Limb (tissue), 2 donors: ENCODE results near the gene HMCN2.
"Not testable (repeated sequence)": the region's sequence is repeated elsewhere in the genome, so short reads cannot be mapped to it uniquely, and the experiment has no call there.

Experiments
- DNase-seq, 2 donors: peaks; one replicate each; pipeline ENCODE4 v3.0.0-alpha.2; 2016; ENCODE audit errors: extremely low spot score in 2 of 2

Gene HMCN2

DNA sequence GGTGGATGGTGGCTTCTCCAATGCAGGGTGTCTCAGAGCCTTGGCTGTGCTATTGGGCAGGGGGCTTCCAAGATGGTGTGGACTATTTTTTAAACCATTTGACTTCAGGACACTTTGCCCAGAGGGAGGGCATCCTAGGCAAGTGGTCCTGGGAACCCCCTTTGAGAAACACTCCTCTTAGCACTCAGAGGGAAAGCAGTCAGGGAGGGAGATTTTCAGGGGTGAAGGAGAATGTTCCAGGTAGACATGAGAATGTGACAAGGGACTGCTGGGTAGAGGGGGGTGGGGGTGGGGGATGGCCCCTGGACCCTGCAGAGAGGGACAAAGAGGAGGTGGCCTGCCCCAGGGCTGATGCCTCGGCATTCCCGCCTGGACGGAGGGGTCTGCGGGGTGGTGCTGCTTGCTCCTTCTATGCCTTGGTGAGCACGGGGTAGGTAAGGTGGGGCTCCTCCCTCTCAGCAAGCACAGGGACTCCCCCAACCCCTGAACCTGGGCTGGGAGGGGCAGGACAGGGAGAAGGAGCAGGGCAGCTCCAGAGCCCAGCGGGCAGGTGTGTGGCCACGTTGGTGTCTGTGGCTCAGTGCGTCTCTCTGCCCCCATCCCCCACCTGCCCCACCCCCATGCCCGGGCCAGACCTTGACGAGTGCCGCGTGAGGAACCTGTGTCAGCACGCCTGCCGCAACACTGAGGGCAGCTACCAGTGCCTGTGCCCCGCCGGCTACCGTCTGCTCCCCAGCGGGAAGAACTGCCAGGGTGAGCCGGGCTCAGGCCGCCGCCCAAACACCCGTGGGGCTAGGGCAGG, 165.4 kb downstream of the HMCN2 start:
- no peak for DNase-seq

DNA sequence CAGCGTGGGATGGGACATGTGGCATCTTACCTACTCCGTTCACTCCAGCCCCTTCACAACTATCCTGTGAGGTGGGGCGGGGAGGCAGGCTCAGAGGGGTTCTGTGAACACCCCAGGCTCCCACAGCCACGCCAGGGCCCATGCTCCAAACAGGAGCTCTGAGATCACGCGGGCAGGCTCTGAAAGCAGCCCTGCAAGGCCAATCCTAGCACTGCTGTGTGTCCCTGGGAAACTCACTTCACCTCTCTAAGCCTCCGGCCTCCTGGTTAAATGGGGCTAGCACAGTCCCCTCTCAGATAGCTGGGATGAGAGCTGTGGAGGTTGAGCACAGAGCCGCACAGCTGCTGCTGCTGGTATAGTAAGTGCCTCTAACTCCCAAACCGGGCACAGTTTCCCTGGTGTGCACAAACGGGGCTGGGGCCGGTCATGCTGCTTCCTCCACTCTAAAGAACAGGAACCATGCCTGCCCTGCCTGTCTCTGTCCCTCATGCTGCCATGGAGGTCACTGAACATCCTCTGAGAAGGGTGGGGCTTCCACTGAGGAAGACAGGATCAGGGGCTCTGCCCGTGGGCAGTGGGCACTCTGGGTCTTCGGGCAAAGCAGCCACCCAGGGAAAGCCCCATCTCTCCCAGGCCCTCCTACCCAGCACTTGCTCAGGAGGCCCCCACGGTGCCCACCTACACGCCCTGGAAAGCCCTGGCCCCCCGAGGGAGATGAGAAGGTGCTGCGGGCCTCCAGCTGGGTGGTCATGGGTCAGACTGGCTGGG, 166.2 kb downstream of the HMCN2 start:
- DNase-seq = no peak

DNA sequence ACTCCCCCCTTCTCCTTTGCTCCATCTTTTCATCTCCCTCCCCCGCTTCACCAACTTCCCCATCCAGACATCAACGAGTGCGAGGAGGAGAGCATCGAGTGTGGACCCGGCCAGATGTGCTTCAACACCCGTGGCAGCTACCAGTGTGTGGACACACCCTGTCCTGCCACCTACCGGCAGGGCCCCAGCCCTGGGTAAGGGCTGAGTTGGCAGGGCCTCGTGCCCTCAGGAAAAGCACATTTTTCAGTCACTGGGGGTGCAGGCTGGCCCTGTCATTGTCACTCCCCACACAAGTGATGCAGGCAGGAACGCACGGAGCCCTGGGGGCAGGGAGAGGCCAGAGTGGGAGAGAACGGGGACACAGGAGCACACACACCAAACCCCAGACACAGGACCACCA, 166.8 kb downstream of the HMCN2 start:
- DNase-seq = no peak

DNA sequence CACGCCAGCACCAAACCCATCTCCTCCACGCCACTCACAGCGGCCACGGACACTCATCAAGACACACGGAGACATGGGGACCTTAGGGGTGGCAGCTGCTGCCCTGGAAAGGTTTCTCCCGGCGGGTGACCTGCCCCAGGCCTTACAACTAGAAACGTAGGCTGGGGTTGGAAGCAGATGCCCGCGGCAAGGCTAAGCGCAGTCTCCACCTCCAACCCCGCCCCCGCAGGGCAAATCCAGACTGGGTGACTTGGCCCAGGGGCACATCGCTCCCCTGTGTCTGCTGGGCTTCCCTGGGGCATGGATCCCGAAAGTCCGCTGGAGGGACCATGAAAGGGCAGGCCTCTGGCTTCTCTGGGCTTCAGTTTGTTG, 167.2 kb downstream of the HMCN2 start:
- DNase-seq = no peak

DNA sequence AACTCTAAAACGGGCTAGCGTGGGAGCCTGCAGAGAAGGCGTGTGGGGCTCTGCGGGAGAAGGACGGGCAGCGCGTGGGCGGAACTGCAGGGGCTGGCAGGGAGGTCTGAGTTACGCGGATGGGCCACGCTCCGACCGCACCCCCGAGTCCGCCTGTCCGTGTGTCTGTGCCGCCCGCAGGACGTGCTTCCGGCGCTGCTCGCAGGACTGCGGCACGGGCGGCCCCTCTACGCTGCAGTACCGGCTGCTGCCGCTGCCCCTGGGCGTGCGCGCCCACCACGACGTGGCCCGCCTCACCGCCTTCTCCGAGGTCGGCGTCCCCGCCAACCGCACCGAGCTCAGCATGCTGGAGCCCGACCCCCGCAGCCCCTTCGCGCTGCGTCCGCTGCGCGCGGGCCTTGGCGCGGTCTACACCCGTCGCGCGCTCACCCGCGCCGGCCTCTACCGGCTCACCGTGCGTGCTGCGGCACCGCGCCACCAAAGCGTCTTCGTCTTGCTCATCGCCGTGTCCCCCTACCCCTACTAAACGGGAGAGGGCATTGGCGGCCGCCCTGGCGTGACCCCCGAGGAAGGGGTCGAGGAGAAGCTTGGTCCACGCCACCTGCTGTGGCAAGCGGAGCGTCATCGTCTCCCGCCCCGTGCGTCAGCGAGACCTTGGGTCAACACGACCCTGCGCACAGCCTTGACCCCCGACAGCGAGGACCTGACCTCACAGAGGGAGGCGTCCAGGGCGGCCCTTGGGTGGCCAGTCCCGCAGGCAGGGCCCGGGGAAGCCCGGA, 167.8 kb downstream of the HMCN2 start:
- peak; percentile 52 to 80 for DNase-seq

DNA sequence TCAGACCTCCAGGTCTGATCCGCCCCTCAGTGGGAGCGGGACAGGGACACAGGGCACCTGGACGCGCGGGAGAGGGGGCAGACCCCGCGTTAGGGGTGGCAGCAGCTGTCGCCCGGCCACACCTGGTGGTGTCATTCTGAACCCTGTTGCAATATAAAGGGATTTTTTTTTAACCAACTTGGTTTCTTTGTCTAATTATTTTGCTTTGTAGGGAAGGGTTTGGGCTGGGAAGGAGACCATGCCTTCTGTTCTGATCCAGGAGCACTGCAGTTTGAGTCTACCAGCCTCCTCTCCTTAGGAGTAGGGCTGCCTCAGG, 168.3 kb downstream of the HMCN2 start:
- no peak for DNase-seq

DNA sequence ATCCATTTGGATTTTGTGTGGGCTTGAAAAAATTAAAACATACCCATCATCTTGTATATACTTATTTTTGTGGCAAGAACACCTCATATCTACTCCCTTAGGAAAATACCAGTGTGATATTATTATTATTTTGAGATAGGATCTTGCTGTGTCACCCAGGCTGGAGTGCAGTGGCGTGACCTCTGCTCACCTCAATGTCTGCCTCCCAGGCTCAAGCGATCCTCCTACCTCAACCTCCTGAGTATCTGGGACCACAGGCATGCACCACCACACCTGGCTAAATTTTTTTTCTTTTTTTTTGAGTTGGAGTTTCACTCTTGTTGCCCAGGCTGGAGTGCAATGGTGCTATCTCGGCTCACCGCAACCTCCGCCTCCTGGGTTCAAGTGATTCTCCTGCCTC, 169.1 kb downstream of the HMCN2 start:
- DNase-seq = not testable (repeated sequence)

DNA sequence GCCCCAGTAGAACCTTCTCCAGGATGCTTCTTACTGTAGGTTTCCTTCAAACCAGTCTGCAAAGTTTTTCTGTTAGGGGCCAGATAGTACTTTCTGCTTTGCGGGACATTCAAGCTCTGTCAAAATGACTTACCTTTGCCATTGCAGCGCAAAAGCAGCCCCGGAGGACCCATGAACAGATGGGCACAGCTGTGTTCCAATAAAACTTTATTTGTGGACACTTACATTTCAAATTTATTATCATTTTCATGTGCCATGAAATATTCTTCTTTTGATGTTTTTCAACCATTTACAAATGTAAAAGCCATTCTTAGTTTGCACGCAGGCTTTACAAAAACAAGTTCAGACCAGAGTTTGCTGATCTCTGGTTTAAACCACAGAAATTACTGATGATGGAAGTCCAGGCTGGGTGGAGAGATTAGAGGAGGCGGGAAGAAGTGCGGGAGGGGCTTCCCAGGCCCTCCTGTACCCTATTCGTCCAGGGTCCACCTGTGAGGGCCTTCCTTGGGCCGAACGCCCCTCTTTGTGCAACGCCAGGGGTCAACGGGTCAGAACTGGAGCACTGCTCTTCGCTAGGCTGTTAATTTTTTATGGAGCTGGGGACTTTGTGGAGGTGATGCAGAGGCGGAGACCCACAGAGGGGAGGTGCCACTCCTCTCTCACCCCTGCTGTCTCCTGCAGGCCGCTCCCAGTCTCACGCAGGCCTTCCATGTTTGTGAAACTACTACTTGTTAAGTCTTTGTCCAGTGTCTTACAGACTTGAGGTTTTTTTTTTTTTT, 171.6 kb downstream of the HMCN2 start:
- DNase-seq = no peak

DNA sequence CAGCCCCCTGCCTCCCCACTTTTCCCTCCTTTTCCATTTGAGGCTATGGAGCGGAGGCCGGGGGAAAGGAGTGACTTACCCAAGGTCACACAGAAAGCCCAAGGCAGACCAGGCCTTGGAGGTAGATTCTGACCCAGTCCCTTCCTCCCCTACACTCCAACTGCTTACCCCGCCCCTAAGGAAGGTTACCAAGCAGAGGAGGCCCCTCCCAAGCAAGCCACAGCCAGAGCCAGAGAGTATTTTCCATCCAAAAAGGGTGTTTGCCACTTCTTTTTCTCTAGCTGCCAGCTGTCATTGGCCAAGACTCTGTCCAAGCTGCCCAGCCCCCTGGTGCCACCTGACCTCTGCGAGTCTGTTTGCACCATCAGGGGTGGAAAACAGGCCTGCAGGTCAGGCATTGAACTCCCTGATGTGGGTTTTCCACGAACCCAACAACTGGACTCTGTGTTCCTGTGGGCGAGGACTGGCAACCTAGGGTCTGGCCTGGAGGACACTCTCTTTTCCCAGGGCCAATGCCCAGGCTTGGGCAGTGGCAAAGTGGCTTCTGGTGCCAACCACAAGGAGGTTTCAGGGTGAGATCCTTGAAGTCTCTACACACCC, 172.9 kb downstream of the HMCN2 start:
- no peak for DNase-seq

DNA sequence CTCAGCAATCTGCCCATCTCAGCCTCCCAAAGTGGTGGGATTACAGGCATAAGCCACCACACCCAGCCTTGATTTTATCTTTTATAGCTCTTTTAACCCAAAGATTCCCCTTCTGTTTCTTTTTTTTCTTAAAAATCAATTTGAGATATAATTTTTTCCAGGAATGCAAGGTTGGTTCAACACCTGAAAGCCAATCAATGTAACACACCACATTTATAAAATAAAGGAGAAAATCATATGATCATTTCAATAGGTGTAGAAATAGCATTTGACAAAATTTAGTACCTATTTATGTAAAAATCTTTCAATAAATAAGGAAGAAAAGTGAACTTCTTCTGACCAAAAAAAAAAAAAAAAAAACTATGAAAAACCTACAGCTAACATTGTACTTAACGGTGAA, 175.5 kb downstream of the HMCN2 start:
- DNase-seq = no peak

DNA sequence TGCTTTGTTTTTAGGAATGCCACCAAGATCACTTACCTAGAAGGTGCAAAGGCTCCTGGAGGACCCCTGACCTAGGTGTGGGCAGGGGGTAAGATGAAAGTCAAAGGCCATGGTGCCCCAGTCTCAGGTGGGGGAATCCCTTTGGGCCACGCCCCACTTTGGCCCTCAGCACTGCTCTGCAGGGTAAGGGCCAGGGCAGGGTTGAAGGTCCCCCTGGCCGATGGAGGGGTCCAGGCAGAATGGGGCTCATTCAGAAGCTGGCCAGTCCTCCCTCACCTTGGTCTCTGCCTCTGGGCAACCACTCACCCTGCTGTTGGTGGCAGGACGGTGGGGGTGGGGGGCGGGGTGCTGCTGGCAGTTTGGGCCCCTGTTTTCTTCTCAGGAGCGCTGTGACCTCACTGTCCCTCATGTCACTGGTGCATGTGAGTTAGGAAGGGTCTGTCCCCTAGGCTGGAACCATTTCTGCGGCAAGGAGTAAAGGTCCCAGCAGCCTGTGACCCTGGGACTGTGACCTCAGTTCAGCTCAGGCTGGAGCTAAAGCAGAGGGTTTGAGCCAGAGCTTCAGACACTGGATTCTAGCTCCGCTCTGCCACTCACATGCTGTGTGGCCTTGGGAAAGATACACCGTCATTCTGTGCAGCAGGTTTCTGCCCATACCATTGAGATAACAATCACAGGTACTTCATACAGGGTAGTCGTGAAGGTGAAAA, 177.3 kb downstream of the HMCN2 start:
- DNase-seq = no peak

DNA sequence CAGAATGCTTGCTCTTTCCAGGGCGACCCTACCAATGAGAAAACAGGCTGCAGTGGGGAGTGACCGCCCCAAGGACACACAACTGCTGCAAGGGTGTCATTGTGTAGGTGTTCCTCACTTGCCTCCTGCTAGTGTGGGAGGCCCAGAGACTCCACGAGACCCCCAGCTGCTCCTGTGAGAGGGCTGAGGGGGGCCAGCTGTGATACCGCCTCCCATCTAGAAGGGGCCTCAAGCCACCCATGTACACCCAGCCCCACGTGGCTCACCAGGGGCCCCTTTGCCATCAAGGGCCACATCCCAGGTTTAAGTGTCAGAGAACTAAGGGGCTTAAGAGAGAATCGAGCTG, 177.9 kb downstream of the HMCN2 start:
- no peak for DNase-seq

DNA sequence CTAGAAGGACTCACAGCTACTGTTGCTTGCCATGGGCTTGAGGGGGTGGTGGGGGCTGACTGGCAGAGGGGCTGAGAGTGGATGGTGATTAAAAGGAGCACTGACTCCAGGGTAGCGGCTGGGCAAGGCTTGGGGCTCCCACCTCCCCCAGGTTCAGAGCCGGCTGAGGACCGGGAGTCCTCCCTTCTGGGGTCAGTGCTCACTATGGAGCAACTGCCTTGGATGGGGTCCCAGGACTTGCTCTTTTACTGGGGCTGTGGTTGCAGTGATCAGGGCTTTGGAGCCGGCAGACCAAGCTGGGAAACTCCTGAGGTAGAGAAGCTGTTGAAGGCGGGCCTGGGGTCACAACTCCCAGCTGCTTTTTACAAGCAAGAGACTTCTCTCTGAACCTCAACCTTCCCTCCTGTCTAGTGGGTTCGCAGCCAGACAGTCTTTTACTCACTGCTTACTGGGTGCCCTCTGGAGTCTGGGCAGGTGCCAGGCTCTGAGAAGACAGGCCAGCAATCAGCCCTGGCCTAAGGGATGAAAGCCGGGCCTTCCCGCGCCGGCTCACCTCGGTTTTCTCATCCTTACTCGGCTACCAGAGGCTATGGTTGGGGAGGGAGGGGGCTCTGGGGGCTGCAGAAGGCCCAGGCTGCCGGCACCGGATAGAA, 178.4 kb downstream of the HMCN2 start:
- no peak for DNase-seq

DNA sequence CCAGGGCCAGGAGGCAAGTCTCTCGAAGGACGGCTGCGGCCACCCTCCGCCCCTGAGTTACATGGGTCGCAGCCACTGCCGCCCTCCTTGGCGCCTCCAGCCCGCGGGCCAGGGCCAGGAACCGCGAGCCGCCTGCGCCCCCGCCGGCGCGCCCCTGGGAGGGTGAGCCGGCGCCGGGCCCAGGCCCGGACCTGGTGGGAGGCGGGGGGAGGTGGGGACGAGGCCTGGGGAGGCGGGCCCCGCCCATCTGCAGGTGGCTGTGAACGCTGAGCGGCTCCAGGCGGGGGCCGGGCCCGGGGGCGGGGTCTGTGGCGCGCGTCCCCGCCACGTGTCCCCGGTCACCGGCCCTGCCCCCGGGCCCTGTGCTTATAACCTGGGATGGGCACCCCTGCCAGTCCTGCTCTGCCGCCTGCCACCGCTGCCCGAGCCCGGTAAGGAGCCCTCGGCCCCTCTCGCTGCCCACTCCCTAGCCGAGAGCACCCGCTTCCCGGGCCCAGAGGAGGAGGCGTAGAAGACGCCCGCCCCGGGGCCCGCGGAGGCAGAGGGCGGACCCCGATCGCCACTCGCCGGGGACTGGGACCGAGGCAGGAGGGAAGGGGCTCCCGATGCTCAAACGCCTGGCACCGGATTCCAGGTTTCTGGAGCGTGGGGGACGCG, 179.1 kb downstream of the HMCN2 start, which contains the start of gene ASS1:
ASS1 (plus strand) TSS at position 397 of the 657 bp plus-strand sequence. CDS start 7,268 bp downstream, outside the sequence.
- peak; percentile 47 to 75 for DNase-seq

DNA sequence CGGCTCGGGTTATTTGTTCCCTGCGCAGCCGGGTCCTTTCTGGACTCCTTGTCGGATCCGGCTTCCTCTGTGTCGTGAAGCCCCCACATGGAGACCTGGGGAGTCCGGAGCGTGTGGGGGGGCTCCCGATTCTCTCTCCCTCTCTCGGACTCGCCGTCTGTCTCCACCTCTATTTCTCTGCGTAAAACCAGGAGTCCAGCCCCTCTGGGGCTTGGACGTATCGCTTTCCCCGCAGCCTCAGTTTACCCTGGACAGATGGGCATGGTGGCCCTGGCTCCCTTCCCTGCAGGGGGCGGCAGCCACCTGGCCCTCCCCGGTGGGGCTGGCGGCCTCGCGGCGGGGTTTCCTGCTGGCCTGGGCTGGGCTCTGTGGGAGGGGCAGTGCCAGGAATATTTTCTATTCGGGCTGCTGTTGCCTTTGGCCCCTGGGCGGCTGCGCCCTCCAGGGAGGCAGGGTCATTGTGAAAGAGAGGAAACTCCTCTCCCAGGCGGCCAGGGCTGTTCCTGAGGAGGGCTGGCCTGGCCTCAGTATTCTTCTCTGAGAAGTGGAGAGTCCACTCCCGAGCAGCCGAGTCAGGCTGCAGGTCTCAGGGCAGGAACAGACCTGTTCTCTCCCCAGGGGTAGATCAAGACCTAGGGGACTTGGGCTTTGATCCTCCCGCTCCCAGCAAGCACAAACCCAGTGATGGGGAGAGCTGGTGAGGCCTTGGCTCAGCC, 179.9 kb downstream of the HMCN2 start:
- DNase-seq = no peak

DNA sequence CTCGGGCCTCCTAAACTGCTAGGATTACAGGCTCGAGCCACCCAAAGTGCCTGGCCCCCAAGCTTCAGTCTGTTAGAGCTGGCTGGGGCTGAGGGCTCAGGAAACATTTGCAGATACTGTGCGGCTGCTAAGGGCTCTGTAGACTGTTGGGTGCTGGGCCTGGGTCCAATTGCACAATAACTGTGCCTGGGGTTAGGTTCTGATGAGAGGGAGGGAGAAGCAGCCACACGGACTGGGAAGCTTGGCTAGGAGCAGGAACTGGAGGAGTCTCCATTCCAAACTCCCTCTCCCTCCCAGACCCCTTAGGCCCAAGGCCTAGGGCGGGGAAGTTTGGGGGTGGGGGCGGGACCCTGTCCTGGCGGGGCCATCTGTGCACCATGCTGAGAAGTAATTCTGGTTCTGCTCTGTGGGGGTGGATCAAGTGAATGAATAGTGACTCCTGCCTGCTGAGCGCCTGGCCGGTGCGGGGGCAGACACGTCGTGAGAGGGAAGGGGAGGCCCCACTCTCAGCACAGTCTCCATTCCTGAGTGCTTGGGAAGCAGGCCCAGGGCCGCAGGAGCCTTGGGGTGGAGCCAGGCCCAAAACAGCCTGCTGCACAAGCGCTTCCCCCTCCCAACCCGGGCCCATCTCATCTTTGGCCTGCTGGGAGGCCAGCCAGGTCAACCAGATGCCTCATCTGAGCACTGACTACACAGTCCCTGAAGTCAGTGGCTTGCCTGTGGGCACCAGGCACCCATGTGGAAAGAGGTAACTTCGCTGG, 180.7 kb downstream of the HMCN2 start:
- peak; percentile 67 to 78 for DNase-seq

DNA sequence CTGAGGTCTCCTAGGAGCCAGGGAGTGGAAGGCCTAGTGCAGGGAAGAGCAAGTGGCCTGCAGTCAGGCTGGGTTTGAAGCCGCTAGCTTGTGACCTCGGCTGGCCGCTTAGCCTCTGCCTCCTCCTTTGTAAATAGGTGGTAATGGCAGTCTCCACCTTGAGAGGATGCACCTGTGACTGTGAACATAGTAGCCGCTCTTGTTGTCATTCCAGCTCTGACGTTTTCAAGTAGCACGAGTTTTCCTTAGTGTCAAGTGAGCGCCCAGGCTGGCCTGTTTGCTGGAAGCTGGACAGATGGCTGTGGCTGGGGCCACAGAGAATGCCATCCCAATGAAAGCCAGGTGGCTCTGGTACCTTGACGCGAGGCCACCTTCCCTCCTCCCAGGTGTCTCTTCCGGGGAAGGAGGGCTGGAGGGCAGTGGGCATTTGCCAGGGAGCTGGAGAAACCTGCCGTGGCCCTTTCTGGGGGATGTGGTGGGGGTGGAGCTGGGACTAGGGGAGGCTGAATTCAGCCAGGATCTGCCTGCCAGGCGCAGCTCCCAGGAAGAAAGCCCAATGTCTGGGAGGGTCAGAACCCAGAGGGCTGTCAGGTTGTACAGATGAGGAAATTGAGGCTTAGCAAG, 181.7 kb downstream of the HMCN2 start:
- no peak for DNase-seq
